UCSD-AML1 (cell line): ENCODE measurements around the gene ZBTB11.
"Not testable (repeated sequence)": the region's sequence is repeated elsewhere in the genome, so short reads cannot be mapped to it uniquely, and the experiment has no call there.

ENCODE experiments used
- DNase-seq: peaks from one replicate; lab custom pipeline; 2025; ENCODE audit not compliant: unreplicated experiment; lab: John Stamatoyannopoulos, UW

The ZBTB11 gene

DNA sequence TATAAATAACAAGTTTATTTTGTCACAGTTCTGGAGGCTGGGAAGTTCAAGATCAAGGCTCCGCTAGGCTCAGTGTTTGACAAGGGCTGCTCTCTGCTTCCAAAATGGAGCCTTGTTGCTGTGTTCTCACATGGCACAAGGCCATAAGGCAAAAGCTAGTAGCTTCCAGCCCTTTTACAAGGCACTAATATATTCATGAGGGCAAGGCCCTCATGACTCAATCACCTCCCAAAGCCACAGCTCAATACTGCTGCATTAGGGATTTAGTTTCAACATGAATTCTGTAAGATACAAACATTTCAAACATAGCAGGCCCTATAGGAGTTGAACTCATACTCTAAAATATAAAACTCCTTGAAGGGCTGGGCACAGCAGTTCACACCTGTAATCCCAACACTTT, 30.2 kb downstream of the ZBTB11 start:
- DNase-seq = no peak

DNA sequence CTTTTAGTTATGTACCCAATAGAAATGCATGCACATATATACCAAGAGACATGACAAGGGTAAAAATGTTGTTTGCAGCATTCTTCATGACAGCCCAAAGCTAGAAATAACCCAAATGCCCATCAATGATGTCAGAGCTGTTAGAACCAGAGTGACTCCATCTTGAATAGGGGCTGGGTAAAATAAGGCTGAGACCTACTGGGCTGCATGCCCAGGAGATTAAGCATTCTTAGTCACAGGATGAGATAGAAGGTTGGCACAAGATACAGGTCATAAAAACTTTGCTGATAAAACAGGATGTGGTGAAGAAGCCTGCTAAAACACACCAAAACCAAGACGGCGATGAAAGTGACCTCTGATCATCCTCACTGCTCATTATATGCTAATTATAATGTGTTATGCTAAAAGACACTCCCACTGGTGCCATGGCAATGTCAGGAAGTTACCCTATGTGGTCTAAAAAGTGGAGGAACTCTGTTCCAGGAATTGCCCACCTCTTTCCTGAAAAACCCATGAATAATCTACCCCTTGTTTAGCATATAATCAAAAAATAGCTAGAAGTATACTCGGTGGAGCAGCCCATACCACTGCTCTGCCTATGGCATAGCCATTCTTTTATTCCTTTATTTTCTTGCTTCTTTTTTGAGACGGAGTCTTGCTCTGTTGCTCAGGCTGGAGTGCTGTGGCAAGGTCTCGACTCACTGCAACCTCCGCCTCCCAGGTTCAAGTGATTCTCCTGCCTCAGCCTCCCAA, 32.9 kb downstream of the ZBTB11 start:
- DNase-seq = no peak

DNA sequence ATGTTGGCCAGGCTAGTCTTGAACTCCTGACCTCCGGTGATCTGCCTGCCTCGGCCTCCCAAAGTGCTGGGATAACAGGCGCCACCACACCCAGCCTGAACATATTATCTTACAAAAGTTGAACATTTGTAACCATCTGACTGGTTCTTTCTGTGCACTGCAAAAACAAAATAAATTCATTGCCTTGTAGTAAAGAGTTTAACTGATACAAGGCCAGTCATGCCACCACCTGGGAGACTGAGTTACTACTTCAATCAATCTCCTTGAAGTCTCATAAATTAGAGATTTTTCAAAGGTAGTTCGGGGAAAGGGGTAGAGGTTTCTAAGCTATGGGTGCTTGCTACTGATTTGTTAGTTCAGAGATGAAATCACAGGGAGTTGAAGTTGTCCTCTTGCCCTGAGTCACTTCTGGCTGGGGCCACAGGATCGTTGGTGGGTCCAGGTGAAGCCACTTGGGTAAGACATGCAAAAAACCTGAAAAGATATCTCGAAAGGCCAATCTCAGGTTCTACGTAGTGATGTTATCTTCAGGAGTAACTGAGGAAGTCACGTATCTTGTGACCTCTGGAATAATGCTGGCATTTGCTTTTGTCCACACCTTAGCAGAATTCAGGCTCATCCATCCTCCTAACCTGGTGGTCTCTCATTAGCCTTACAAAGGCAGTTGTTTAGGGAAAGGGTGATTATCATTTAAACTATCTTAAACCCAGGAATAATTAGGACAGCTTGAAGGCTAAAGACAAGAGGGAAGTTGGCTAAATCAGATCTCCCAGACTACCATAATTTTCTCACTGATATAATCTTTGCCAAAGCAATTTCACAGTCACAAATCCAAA, 33.7 kb downstream of the ZBTB11 start:
- no peak for DNase-seq

DNA sequence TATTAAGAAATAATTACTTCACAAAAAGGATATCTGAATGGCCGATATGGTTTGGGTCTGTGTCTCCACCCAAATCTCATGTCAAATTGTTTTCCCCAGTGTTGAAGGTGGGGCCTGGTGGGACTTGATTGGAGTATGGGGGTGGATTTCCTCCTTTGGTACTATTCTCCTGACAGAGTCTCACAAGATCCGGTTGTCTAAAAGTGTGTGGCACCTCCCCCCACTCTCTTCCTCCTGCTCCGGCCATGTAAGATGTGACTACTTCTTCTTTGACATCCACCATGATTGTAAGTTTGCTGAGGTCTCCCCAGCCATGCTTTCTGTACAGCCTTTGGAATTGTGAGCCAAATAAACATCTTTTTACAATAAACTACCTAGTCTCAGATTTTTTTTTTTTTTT, 34.5 kb downstream of the ZBTB11 start:
- peak; percentile 11 for DNase-seq

DNA sequence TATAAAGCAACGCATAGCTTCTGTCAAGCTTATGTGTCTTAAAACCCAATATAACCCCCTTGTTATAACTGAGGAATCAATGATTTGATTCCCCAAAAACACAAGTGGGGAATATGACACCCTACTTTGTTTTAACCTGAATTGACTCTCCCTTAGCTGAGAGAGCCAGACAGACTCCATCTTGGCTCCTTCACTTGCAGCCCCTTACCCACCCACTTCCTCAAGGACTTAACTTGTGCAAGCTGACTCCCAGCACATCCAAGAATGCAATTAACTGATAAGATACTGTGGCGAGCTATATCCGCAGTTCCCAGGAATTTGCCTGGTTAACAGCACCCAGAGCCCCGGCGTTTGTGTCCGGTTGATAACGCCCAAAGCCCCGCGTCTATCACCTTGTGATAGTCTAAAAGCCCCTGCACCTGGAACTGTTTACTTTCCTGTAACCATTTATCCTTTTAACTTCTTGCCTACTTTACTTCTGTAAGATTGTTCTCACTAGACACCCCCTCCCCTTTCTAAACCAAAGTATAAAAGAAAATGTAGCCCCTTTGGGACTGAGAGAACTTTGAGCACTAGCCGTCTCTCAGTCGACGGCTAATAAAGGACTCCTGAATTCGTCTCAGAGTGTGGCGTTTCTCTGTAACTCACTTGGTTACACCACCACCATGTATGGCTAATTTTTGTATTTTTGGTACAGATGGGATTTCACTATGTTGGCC, 35.4 kb downstream of the ZBTB11 start:
- not testable (repeated sequence) for DNase-seq

DNA sequence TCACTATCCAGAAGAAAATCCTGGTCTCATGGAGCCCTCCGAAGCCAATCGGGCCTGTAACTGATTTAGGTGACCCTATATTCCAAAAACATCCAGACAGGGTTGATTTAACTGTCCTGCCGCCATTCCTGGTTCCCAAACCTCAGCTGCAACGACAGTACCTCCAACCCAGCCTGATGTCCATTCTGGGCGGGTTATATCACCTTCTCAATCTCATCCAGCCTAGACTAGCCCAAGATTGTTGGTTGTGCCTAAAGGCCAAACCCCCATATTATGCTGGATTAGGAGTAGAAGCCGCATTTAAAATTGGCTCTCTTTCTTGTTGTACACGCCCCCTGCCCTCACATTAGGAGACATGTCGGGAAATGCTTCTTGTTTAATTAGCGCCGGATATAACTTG, 36.7 kb downstream of the ZBTB11 start:
- no peak for DNase-seq

DNA sequence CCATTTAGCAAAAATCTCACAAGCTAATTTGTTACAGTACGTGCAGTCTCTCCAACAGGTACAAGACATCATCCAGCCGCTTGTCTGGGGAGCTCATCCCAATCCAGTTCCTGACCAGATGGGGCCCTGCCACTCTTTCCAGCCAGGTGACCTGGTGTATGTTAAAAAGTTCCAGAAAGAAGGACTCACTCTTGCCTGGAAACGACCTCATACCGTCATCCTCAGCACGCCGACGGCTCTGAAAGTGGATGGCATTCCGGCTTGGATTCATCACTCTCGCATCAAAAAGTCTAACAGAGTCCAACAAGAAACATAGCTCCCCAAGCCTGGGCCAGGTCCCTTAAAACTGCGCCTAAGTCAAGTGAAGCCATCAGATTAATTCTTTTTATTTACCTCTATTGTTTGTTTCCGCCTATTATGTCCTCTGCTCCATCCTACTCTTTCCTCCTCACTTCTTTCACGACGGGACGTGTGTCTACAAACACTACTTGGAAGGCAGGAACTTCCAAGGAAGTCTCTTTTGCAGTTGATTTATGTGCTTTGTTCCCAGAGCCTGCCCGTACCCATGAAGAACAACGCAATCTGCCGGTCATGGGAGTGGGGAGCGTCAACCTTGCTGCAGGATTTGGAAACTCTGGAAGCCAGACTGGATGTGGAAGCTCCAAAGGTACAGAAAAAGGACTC, 37.5 kb downstream of the ZBTB11 start:
- no peak for DNase-seq

DNA sequence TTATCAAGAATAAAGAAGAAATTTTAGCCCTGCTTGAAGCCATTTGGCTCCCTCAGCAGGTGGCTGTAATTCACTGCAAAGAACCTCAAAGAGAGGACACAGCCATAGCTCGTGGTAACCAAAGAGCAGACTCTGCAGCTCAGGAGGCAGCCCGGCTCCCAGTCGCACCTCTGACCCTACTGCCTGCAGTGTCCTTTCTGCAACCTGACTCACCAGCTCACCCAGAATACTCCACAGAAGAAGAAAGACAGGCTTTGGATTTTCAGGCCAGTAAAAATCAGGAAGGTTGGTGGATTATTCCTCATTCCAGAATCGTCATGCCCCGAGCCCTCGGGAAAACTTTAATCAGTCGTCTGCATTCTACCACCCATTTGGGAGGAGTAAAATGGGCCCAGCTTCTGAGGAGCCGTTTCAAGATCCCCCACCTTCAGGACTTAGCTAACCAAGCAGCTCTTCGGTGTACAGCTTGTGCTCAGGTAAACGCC, 38.6 kb downstream of the ZBTB11 start:
- DNase-seq = no peak

DNA sequence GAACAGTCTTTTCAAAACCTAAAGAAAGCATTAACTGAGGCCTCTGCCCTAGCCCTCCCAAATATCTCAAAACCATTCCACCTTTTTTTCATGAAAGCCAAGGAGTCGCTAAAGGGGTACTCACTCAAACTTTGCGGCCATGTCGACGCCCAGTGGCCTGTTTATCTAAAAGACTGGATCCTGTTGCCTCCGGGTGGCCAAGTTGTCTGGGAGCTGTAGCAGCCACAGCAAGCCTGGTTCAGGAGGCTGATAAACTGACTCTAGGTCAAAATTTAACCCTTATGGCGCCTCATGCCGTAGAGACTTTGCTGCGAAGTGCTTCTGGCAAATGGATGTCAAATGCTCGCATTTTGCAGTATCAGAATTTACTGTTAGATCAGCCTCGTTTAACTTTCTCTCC, 39.5 kb downstream of the ZBTB11 start:
- DNase-seq = no peak

DNA sequence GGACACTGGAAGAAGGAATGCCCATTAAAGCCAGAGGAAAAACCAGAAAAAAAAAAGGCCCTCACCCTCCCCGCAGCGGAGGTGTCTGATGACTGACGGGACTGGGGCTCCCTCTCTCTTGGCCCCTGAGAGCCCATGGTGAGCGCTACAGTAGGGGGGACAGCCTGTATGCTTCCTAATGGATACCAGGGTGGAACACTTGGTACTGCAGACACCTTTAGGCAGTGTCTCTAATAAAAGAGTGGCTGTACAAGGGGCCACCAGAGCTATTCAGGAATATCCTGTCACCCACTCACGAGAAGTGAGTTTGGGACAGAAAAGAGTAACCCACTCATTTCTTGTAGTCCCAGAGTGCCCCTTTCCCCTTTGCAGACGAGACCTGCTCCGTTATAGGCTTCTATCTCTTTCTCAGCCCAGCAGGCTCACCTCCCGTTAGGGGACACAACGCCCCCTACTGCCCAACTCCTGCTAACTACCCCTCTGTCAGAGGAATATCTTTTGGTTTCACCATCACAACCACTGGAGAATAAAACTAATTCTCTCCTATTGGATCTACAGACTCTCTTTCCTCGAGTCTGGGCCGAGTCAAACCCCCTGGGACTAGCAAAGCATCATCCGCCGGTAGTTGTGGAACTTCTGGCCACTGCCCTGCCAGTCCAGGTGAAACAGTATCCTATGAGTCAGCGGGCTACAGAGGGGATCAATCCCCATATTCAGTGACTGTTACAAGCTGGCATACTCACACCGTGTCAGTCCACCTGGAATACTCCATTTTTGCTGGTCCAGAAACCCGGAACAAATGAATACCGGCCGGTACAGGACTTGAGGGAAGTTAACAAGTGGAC, 40.8 kb downstream of the ZBTB11 start:
- DNase-seq = peak; percentile 68

DNA sequence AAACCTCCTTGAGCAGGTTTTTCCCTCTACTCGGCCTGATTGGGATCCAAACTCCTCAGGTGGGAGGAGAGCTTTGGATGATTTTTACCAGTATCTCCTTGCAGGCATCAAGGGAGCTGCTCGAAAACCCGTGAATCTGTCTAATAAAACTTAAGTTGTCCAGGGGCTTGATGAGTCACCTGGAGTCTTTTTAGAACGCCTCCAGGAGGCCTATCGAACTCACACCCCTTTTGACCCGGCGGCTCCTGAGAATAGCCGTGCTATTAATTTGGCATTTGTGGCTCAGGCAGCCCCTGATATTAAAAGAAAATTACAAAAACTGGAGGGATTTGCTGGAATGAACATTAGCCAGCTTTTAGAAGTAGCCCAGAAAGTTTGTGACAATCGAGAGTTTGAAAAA, 41.6 kb downstream of the ZBTB11 start:
- no peak for DNase-seq

DNA sequence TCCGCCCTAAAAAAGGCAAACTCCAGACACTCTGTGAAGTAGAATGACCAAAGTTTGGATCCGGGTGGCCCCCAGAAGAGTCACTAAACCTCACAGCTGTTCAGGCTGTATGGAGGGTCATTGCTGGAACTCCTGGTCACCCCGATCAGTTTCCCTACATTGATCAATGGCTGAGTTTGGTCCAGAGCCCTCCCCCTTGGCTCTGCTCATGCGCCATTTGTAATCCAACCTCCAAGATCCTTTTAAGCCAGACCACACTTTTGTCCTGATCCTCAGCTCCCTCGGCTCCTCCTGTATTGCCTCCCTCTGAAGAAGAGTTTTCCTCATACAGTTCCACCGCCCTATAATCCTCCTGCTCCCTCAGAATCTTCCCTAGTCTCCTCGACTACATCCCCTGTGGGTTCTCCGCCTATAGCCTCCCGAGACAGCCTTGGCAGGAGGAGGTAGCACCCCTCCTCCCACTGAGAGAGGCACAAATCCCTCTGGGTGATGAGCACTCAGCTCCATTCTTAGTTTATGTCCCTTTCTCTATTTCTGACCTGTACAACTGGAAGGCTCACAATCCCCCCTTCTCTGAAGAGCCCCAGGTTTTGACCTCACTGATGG, 42.2 kb downstream of the ZBTB11 start:
- no peak for DNase-seq

DNA sequence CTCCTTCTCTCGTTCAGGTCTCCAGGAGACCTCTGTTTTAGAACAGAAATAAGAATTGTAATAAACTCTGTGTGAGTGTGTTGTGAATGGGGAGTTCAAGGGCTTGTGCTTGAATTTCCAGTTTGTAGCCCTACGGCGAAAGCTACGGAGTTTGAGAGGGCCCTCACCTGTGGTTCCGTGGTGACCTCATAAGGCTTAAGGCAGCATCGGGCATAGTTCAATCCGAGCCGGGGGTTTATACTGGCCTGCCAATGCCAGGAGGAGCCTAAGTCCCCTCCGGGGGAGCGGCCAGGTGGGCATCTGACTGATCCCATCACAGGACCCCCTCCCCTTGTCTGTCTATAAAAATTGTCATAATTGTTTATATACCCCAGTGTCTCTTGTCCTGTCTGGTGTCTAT, 43.7 kb downstream of the ZBTB11 start:
- no peak for DNase-seq

DNA sequence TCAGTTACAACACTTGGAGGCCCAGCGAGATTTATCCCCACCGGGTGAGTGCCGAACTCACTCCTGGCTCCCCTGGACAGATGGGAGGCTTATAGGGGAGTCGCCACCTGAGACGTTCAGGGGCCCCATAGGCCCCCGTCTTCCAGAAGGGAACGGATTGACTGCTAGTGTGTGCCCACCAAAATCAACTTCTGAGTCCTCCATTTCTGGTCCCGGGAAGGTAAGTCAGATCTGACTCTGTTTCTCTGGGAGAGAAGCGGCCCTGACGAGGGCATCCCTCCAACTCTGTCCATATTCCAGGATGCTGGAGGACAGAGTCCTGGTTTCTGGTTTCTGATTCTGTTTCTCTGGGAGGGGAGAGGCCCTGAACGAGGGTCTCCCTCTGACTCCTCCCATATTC, 44.3 kb downstream of the ZBTB11 start:
- no peak for DNase-seq

DNA sequence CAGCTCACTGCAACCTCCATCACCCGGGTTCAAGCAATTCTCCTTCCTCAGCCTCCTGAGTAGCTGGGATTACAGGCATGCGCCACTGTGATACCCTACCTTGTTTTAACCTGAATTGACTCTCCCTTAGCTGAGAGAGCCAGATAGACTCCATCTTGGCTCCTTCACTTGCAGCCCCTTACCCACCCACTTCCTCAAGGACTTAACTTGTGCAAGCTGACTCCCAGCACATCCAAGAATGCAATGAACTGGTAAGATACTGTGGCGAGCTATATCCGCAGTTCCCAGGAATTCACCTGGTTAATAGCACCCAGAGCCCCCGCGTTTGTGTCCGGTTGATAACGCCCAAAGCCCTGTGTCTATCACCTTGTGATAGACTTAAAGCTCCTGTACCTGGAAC, 45.0 kb downstream of the ZBTB11 start:
- DNase-seq = not testable (repeated sequence)

DNA sequence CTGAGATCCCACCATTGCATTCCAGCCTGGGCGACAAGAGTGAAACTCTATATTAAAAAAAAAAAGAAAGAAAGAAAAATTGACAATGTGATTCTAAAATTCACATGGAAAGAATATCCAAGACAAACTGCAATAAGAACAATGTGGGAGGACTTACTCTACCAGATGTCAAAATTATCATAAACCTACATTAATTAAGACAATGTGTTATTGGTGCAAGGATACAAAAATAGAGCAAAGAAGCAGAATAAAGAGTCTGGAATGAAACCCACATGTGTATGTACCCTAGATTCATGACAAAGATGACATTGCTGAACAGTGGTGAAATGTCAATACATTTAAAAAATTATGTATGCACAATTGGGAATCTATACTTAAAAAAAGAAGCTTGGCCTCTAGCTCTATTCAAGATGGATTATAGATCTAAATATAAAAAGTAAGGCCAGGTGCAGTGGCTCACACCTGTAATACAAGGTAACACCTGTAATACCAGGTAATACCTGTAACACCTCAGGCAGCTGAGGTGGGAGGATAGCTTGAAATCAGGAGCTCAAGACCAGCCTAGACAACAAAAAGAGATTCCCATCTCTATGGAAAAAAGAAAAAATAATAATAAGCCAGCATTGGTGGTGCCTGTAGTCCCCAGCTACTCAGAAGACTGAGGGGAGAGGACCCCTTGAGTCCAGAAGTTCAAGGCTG, 45.7 kb downstream of the ZBTB11 start:
- no peak for DNase-seq

DNA sequence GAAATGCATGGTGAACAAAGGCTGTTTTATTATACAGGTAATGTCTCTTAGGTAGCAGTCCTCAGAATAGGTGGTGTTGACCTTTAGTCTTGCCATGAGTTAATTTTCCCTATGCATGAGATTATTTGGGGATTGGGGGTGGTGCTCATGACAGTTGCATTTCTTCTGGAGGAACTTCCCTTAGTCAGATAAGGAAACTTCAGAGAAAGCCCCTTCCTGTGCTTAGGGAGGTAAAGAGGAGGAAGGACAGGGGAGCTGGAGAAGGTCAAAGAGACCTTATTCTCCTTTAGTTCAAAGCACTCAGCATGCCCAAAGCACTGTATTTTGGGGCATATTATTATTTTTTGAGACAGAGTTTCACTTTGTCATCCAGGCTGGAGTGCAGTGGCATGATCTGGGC, 47.7 kb downstream of the ZBTB11 start:
- DNase-seq = no peak

DNA sequence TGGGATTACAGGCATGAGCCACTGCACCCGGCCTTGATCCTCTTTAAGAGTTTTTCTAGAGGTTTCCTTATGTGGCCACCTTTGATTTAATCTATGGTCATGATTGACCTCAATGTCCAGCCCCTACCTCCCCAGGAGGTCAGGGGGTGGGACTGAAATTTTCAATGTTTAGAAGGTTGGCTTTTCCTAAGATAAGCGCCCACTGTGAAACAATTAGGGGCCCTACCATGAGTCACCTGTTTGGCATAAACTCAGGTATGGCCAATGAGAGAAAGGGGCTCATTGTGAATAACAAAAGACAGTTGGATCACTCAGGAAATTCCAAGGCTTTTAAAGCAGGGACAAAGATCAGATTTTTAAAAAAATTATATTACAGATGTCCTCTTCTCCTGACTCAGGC, 51.1 kb downstream of the ZBTB11 start:
- DNase-seq = no peak

DNA sequence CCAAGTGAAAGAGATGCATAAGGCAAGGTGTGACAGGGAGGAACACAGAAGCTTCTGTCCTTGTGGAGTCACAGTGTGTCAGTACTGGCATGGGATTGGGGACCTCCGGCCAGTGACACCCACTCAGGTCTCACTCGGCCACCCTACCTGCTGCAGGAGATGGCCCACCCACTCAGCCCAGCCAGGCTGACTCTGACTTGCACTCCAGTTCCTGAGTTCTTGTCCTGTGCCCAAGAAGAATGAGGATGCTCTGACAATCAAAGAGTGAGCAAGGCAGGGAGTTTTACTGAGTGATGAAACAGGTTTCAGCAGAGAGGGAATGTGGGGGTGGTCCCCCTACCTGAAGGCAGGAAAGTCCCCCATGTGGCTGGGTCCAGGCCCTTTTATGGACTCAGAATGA, 52.1 kb downstream of the ZBTB11 start:
- DNase-seq = no peak
